ENCODE results near the gene PLOD2.

Gene PLOD2

DNA sequence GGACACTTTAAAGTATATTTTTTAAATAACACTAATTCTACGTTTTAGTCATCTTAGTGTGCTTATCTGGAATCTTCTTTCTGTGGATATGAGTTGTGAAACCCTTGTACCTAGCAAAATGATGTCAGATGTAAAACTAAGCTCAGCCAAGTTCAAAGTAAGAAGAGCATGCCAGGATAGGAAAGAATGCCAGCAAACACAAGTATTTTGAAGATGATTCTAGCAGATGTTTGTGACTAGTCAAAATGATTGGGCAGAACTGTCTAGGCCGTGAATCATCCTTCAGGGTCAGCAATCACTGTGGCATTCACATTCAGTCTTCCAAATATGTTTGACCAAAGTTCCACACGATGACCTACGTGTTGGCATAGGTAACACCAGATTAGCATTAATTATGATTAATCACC, 5.4 kb upstream of the PLOD2 start:
- DNase-seq (ENCODE audit: low read depth in 2 of 2, low spot score in 1 of 2): no peak

DNA sequence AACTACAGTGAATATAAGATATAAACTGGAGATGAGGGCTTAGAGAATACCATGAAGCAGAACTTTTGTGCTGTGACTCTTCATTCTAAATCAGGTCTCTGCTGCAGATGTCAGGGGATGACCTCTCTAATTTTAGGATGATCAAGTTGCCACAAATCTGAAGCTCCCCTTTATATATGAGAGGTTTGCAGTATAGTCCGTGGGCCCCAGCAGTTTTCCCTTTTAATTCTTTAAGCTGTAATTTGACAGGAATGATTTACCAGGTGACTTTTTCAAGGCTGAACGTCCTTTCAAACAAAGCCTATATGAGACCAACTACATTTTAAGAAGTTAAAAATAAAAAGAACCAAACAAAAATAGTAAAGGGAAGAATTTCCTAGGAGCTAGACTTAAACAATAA, 4.9 kb upstream of the PLOD2 start:
- DNase-seq (ENCODE audit: low read depth in 2 of 2, low spot score in 1 of 2): no peak

DNA sequence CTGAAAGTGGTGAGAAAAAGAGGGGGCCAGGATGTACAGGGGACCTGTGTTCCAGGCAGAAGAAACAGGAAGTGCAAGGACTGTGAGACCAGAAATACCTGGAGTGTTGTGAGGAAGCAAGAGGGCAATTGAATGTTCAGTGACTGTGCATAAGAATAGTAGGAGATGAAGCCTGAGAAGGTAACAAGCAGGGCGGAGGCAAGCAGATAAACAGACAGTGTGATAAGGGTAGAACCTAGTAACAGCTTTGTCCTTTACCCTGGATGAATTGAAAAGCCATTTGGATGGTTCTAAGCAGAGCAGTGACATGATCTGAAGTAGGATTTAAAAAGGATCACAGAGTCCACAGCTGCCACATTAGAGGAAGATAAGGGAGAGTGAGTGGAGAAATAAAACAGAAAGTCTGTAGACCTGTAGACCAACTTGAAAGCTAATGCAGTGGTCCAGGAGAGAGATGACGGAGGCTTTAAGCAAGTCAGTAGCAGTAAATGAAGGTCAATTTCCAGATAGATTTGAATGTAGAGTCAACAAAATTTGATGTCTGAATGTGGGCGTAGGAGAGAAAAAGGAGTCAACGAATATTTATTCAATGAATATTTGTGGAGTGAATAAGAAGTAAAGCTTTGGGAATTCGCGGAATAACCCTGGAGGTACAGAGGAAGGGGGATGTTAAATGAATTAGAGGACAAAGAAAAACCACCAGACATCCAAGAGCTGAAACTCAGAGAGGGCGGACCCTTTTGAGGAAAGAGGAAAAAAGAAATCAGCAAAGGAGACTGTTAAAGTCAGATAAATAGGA, 4.2 kb upstream of the PLOD2 start:
- no peak for DNase-seq (ENCODE audit: low read depth in 2 of 2, low spot score in 1 of 2)

DNA sequence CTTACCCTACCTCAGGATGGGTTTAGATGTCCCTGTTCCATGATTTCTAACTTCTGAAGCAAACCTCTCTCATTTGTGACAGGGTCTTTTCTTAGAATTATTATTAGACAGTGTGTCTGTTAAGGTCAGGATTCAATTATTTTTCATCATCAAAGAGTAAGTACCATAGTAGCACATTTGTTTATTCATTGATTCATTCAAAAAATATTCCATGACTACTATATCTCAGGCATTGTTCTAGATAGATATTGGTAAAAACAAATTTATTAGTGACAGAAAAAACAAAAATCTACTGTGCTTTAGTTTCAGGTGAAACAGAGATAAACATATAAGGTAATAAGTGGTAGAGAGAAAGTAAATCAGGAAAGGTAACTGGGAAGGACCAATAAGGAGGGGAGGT, 3.5 kb upstream of the PLOD2 start:
- DNase-seq (ENCODE audit: low read depth in 2 of 2, low spot score in 1 of 2): no peak

DNA sequence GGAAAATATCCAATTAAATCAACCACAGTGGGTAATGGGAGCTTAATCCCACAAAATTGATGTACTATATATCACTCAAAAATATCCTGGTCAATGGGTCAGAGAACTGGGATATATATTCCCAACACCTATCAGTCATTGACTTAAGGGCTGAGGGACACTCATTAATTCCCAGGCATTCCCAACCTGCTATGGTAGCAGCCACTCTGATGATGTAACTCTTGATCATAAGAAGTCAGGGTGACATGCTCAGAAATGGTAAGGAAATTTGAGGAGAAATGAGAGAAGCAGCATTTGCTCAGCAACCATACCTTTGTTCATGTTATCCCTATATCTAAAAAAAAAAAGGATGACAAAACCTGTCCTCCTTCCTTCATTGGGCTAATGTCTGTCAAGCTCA, 3.1 kb upstream of the PLOD2 start:
- no peak for DNase-seq (ENCODE audit: low read depth in 2 of 2, low spot score in 1 of 2)

DNA sequence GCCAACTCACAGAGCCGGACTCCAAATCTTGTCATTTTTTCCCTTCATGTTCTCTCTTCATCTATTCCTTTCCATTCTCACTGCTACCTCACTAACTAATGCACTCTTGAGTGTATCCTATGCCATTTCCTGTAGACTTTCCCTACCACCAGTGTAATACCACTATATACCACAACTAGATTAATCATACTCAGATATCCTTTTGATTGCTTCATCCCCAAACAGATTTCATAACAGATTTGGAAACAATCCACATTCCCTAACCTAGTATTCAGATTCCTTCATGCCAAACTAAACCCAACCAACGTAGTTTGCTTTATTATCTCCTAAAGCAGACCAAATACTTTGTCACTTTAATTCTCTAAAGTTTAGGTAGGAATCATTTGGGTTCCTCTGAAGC, 2.6 kb upstream of the PLOD2 start:
- DNase-seq (ENCODE audit: low read depth in 2 of 2, low spot score in 1 of 2): no peak

DNA sequence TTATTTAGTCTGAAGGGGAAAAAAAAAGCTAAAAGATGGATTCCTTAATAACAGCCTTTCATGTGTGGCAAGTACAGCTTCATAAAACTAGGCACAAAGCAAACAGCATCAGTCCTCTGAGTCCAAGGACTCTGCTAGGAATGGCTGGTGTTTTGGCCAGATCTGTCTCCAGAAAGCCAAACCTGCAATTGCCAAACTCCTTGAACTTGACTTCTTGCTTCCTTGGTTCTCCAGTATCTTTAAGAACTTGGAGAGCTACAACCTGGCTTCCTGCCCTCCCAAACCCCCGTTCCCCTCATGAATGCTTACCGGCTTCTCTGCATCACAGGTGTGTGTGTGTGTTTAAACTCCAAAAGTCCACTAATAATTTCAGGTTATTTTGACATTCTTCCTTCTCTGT, 1.6 kb upstream of the PLOD2 start:
- no peak for DNase-seq (ENCODE audit: low read depth in 2 of 2, low spot score in 1 of 2)

DNA sequence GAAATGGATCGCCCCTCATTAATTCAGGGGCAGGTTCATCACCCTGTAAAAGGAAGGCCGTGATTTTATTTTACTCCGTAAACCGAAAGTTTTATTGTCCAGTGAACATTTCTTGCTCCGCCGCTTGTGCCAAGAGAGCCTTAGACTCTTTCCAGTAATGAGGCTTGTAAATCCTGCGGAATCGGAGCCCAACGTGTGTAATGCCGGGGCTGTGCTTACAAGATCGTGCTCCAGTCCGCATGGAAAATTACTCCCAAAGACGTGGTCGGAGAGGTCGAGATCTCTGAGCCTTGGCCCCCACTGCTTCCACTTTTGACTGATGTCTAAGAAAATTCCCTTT, 649 bp upstream of the PLOD2 start:
- DNase-seq (ENCODE audit: low read depth in 2 of 2, low spot score in 1 of 2): no peak

DNA sequence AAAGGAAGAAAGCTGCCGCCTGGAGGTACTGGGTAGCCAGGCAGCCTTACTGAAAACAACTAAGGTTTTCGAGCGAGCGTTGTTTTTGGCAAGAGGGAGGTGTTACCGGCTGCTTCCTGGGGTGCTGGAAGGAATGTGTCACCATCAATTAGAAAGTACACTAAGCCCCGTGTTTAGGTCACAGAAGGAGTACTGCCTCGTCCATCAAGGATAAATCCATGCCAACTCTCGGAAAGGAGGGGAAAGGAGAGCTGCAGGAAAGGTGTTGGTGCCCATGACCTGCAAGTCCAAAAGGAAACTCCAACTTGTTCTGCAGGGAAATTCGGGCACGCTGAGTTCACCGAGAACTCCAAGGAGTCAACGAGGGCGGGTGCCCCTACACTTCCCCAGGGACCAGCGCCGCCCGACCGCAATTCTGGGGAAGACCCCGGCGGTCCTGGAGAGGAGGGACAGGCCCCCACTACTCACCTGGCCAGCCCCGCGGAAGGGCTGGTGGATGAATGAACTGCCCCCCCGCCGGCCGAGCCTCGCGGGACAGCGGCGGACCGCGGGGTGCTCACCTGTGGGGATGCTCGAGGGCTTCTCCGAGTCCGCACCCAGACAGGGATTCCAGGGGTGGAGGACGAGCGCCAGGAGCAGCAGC, 542 bp downstream of the PLOD2 start:
- no peak for DNase-seq (ENCODE audit: low read depth in 2 of 2, low spot score in 1 of 2)

DNA sequence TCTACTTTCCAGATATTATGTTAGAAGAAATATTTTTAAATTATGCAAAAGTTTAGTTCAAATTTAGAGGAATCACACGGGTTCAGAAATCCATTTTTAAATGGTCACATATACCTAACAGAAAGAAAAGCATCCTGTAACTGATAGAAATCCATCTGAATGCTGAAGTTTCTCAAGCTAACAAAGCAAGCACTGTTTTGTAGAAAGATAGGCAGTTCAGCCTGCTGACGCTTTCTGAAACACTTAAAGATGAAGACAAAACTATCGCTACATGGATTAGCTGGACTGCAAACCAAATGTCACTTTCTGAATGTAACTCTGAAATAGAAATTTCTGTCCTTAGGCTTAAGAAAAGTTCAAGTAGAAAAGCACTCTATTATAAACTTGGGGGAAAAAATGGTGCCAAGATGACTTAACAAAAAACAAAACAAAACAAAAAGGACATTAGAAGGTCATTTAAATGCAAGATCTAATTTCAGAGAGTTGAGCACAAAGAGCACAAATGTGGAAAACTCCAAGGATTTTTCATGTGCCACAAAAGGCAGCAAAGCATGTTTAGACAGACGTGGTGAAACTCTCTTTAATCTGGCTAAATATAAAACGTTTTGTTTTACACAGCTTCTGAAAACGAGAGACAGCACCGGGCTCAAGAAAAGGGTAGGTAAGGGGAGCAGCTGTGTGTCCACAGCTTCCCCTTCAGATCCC, 1.2 kb downstream of the PLOD2 start:
- DNase-seq (ENCODE audit: low read depth in 2 of 2, low spot score in 1 of 2): no peak

DNA sequence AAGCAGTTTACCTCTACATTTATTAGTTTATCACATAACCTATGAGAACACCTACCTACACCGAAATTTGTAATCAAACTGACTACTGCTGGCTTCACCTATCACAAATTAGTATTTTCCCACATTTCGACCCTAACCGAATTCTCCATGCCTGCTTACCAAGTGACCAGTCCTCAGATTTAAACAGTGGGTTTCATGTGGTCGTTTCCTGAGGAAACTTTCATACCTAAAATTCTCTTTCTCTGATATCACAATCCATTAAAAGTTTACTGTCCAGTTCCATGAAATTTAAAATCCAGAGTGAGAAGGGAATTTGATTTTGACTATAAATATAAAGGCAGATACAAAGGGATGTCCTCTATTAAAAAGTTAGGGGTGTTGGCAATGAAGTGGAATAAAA, 1.9 kb downstream of the PLOD2 start:
- DNase-seq (ENCODE audit: low read depth in 2 of 2, low spot score in 1 of 2): no peak

DNA sequence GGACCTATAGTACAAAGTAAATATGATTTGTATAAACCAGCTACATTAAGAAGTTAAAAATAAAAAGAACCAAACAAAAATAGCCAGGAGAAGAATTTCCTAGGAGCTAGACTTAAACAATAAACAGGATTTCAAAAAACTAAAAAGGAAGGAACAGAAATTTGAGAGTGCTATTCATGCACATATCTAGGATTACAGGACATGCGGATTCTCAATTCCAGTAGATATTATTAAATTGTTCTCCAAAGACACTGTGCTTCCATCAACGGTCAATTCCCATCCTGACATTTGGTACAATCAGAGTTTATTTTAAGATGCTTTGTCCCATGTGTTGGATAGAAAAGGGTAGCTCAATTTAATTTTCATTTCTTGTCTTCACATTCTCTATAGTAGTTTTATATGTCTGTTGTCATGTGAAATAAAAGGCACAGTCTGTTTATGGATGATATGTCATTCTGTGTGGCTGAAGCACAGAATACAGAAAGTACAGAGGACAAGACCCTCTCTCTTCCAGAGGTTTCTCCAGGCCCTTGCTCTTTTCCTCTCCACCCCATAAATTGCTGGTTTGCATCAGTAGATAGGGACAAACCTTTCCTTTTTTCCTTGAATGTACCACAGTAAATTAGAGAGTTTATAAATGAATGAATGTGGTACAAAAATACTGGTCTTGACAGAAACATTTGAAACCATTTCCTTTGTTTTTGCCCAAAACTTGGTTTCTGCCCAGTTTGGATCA, 3.5 kb downstream of the PLOD2 start:
- DNase-seq (ENCODE audit: low read depth in 2 of 2, low spot score in 1 of 2): no peak

DNA sequence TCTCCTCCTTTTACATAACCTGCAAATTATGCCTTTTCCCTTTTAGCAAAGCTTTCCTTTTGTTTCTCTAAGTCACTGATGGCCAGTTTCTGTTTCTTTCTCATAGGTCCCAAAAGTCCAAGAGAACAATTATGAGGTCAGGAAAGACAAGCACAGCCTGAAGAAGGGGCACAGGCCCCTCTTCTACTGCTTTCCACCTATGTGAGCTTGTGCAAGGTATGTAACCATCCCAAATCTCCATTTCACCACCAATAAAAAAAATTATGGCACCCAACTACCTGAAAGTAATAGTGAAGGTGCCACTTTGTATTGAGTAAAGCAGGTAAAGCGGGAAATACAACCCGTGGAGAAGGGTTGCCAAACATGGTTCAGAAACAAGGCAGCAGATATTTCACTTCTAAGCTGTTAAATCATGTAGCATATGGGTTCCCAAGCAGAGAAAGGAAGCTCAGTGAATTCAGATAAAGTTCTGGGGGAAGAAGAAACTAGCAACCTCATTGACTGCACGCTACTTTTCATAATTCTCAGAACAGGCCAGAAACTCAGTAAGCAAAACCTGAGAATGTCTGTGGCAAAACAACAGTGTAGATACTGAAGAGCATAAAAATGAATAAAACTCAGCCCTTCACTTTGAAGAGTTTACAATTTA, 4.2 kb downstream of the PLOD2 start:
- no peak for DNase-seq (ENCODE audit: low read depth in 2 of 2, low spot score in 1 of 2)

DNA sequence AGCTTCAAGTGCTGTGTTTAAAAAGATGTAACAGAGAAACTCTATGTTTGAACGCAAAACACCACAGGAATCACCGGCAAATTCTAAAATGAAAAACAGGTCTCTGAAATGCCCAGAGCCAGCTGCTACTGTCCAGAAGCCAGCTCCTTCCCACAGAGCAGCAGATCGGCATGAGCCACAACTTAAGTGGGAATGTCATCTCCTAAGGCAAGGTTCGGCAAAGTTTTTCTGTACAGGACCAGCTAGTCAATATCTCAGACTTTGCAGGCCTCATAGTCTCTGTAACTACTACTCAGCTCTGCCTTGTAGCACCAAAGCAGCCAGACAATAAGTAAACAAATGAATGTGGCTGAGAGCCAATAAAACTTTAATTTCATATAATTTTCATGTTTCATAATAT, 4.9 kb downstream of the PLOD2 start:
- DNase-seq (ENCODE audit: low read depth in 2 of 2, low spot score in 1 of 2): no peak

DNA sequence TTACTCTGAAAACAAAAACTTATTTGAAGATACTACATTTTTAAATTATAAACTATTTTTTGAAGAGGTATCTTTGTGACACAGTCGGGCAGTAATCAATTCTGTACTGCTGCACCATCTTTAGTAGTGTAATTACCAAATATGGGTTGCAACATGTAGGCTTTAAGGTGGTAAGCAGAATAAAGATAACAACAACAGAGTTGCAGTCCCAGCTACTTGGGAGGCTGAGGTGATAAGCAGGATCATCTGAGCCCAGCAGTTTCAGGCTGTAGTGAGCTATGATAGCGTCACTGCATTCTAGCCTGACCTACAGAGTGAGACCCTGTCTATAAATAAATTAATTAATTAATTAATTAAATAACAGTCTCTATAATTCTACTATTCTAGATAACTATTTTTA, 6.0 kb downstream of the PLOD2 start:
- DNase-seq (ENCODE audit: low read depth in 2 of 2, low spot score in 1 of 2): no peak

DNA sequence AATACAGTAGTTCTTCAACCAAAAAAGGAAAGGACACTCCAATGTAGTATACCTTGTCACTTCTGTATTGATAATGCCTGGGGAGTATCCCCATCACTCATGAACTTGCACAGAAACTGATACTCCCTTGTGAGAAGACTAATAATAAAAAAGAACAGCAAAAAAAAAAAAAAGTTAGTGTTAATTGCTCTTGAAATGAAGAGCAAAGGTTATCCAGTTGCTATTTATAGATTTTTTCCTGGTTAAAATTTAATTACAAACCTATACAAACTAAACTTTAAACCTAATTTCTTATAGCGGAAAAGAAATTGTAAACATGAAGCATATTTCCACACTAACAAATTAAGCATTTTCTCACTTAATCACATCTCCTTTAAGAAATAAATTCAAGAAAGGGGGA, 6.7 kb downstream of the PLOD2 start:
- no peak for DNase-seq (ENCODE audit: low read depth in 2 of 2, low spot score in 1 of 2)

DNA sequence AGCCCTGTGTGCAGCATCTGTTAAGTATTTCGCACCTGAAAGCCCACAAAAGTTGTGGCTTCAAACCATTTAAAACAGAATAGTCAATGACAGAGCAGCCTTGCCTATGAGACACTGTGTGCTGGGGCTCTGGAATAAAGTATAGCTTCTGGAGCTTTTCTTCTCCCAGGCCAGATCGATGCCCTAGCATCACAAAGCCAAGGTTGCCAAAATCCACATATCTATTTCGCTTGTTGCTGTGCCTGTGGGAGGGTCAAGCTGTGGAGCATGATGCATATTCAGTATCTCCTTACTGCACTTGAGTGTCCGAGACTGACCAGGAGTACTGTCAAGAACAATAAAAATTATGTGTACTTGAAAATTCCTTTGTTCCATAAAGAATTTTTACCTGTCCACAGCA, 7.6 kb downstream of the PLOD2 start:
- DNase-seq (ENCODE audit: low read depth in 2 of 2, low spot score in 1 of 2): no peak

DNA sequence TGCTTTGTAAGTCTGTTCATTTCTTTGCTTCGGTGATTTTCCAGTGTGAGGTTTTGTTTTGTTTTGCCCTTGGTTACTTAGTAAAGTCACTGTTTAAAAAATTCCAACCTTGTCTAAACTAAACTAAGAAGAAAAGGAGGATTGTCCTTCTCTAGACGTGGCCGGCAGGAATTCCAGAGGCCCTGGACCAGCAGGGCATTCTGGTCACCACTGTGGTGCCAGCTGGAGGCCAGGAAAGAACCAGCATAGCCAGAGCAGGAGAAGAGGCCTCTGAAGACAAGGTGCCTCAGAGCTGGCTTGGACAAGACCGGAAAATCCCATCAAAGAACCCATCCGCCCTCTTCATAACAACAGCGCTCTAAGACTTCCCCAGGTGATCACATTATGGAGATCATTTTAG, 8.2 kb downstream of the PLOD2 start:
- no peak for DNase-seq (ENCODE audit: low read depth in 2 of 2, low spot score in 1 of 2)

DNA sequence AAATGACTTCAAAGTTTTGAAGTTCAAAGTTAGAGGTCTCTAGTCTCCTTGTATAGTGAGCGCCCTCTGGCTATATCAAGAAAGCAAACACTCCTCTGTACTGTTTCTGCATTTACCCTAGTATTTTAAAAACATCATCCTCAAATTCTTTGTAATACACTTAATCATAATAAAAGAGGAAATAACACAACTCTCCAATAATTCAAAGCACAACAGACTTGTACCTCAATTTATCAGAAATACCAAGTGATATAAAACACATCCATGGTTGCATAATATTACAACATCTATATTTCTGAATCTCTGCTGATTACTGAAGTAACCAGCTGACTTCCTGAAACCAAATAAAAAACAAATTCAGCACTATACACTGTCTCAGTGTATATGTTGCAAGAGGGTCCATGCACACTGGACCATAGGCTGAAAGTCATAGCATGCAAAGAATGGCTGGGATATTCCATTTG, 12.5 kb downstream of the PLOD2 start:
- DNase-seq (ENCODE audit: low read depth in 2 of 2, low spot score in 1 of 2): no peak

DNA sequence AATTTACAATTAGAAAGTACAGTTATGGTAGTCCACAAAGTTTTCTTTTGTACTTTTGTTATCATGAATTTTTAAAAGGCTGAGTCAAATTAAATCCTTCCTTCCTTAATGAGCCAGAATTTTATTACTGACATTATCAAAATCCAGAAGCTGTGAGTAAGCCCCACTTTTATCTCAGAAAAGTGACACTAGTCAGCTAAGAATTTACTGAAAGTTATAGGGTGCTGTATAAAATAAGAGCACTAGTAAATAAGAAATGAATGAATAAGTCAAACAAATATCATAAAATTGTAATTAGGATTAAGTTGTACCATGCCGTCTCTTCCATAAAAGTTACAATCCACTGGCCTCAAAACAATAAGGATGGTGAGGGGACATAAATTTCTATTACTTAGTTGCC, 15.3 kb downstream of the PLOD2 start:
- no peak for DNase-seq (ENCODE audit: low read depth in 2 of 2, low spot score in 1 of 2)

DNA sequence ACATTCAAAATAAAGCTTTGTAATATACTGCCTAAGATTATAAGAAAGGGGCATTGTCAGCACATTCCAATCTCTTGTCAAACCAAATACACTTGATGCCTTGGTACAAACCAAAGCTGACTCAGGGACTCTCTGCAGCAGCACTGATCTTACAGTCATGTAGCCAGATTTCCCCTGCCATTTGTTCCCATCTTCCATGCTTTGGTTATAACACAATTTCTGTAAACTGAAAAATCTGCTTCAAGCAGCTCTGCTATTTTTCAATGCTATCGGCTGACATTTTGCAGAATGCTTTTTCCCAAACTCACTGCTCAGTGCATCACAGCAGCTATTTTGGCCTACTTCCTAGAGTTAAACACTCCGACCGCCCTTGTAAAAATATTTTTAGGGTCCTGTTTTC, 18.2 kb downstream of the PLOD2 start:
- DNase-seq (ENCODE audit: low read depth in 2 of 2, low spot score in 1 of 2): no peak
